Prostate gland (tissue), 2 donors: Measurements from ENCODE around the gene TIMM17A.

Source experiments
- POLR2A ChIP-seq: fragments of 450-650 bp; IDR thresholded peaks from one replicate; pipeline ENCODE4 v1.6.1; 2016; ENCODE audit warnings: antibody characterized with exemption, mild to moderate bottlenecking
- POLR2AphosphoS5 ChIP-seq: sonication (generic); formaldehyde crosslinking; IDR thresholded peaks from one replicate; pipeline ENCODE4 v1.6.1; 2017; ENCODE audit warnings: antibody characterized with exemption
- TF ChIP-seq, protein P1 (sequence below), 4 experiments: fragments of 200-600 bp in 2 of 4; fragments of 450-650 bp in 2 of 4; sonication (generic) in 2 of 4; IDR thresholded peaks; 1 replicate in 3 of 4; 2 replicates in 1 of 4; pipeline ENCODE4 v1.5.1; 2016 to 2019; ENCODE audit warnings: antibody characterized with exemption in 4 of 4, mild to moderate bottlenecking in 2 of 4, moderate library complexity in 2 of 4

- TF ChIP-seq, protein P1, sequence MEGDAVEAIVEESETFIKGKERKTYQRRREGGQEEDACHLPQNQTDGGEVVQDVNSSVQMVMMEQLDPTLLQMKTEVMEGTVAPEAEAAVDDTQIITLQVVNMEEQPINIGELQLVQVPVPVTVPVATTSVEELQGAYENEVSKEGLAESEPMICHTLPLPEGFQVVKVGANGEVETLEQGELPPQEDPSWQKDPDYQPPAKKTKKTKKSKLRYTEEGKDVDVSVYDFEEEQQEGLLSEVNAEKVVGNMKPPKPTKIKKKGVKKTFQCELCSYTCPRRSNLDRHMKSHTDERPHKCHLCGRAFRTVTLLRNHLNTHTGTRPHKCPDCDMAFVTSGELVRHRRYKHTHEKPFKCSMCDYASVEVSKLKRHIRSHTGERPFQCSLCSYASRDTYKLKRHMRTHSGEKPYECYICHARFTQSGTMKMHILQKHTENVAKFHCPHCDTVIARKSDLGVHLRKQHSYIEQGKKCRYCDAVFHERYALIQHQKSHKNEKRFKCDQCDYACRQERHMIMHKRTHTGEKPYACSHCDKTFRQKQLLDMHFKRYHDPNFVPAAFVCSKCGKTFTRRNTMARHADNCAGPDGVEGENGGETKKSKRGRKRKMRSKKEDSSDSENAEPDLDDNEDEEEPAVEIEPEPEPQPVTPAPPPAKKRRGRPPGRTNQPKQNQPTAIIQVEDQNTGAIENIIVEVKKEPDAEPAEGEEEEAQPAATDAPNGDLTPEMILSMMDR (IDR thresholded peaks at IDR 0.05): no peak
- no peak for TF ChIP-seq POLR2A
- peak; percentile 26 for TF ChIP-seq POLR2AphosphoS5
Measured at GRCh38 chr1:201917362-201918033, 37.8 kb upstream of the TIMM17A start.
